HepG2 (cell line): ENCODE measurements around the gene TM9SF2. TPM values are rescaled to one million over a fixed set of nuclear protein-coding genes. Genes with fewer than 3 reads are reported as not detected.
A peak's percentile ranks its signal among the peaks of the same experiment; 100 is the strongest.

Experiments
- AGO2 ChIP-seq: fragments of 200-400 bp; formaldehyde crosslinking; optimal IDR thresholded peaks from 2 replicates; pipeline ENCODE3; 2017; ENCODE audit warnings: mild to moderate bottlenecking, low read depth, low read length, moderate library complexity
- CBX2 ChIP-seq, 2 experiments: fragments of 200-600 bp in 1 of 2; sonication (generic); formaldehyde crosslinking in 1 of 2; IDR thresholded peaks; 2 replicates each; pipeline versions ENCODE4 v1.7.0 to v1.8.1; 2018 to 2022; ENCODE audit warnings: low read depth in 2 of 2, low read length in 1 of 2, mild to moderate bottlenecking in 1 of 2, missing genetic modification reagents in 1 of 2
- HMGXB4 ChIP-seq, 2 experiments: sonication (generic) in 1 of 2; formaldehyde crosslinking in 1 of 2; IDR thresholded peaks; 2 replicates each; pipeline versions ENCODE4 v1.4.0 to v1.6.1; 2018 to 2020; ENCODE audit warnings: missing genetic modification reagents in 2 of 2, borderline replicate concordance in 1 of 2, low read depth in 1 of 2, mild to moderate bottlenecking in 1 of 2, missing biosample characterization in 1 of 2
- KDM4B ChIP-seq: sonication (generic); formaldehyde crosslinking; IDR thresholded peaks from 2 replicates; pipeline ENCODE4 v1.4.0; 2020; ENCODE audit warnings: missing genetic modification reagents
- NFIB ChIP-seq: sonication (generic); formaldehyde crosslinking; IDR thresholded peaks from 2 replicates; pipeline ENCODE4 v1.9.0; 2021; ENCODE audit warnings: missing genetic modification reagents, mild to moderate bottlenecking, borderline replicate concordance
- SALL1 ChIP-seq: sonication (generic); formaldehyde crosslinking; IDR thresholded peaks from 2 replicates; pipeline ENCODE4 v1.8.0; 2022; ENCODE audit warnings: mild to moderate bottlenecking, missing genetic modification reagents
- SALL2 ChIP-seq: sonication (generic); formaldehyde crosslinking; IDR thresholded peaks from 2 replicates; pipeline ENCODE4 v1.8.1; 2023; ENCODE audit warnings: mild to moderate bottlenecking, missing genetic modification reagents, inconsistent platforms
- SRSF4 ChIP-seq: fragments of 200-400 bp; formaldehyde crosslinking; IDR thresholded peaks from one replicate; pipeline ENCODE4 v1.6.1; 2018; ENCODE audit warnings: mild to moderate bottlenecking, low read depth, low read length, moderate library complexity; ENCODE audit not compliant: poor library complexity, severe bottlenecking
- ZFP1 ChIP-seq: IDR thresholded peaks from 2 replicates; pipeline ENCODE4 v1.6.1; 2016
- ZMYM3 ChIP-seq: sonication (generic); formaldehyde crosslinking; IDR thresholded peaks from 2 replicates; pipeline ENCODE4 v1.5.1; 2020; ENCODE audit warnings: mild to moderate bottlenecking, missing genetic modification reagents
- ZNF121 ChIP-seq: sonication (generic); formaldehyde crosslinking; IDR thresholded peaks from 2 replicates; pipeline ENCODE4 v1.5.0; 2020; ENCODE audit warnings: mild to moderate bottlenecking, missing genetic modification reagents
- ZNF530 ChIP-seq: sonication (generic); formaldehyde crosslinking; IDR thresholded peaks from 2 replicates; pipeline ENCODE4 v1.5.0; 2020; ENCODE audit warnings: low read depth, mild to moderate bottlenecking, missing genetic modification reagents
- polyA plus RNA-seq, 8 experiments: library from polyadenylated mRNA; depleted of rRNA in 3 of 8; stranded (reverse) in 7 of 8; unstranded in 1 of 8; fragments of >200 nt; fragmentation: Illumina TruSeq in 4 of 8; extraction: Trizol in 4 of 8; gene quantifications; 2 replicates each; pipeline versions ENCODE4 v1.2.1 to v1.2.3, GENCODE V29; 2011 to 2016; ENCODE audit warnings: low read depth in 4 of 8, missing spikeins in 1 of 8, mixed read lengths in 1 of 8; ENCODE audit not compliant: insufficient read depth in 1 of 8
- total RNA-seq, 5 experiments: library from RNA; depleted of rRNA; stranded (reverse); fragments of >200 nt; fragmentation: Illumina TruSeq; extraction: Trizol; gene quantifications; 2 replicates each; pipeline ENCODE4 v1.2.3, GENCODE V29; 2016; ENCODE audit warnings: low read depth in 1 of 5
- TF ChIP-seq, protein P1 (sequence below), 2 experiments: sonication (generic) in 1 of 2; formaldehyde crosslinking in 1 of 2; IDR thresholded peaks; 2 replicates each; pipeline versions ENCODE4 v1.6.1 to v1.9.0; 2014 to 2022; ENCODE audit warnings: antibody characterized with exemption in 1 of 2, borderline replicate concordance in 1 of 2, inconsistent platforms in 1 of 2, low read depth in 1 of 2, missing genetic modification reagents in 1 of 2
- TF ChIP-seq, protein P2 (sequence below): sonication (generic); formaldehyde crosslinking; IDR thresholded peaks from 2 replicates; pipeline ENCODE4 v1.5.0; 2020; ENCODE audit warnings: mild to moderate bottlenecking, missing genetic modification reagents
- TF ChIP-seq, protein P3 (sequence below): sonication (generic); formaldehyde crosslinking; IDR thresholded peaks from 2 replicates; pipeline ENCODE4 v1.4.0; 2020; ENCODE audit warnings: mild to moderate bottlenecking, low read depth, missing genetic modification reagents

The TM9SF2 gene
- total and polyA plus RNA-seq, 2 of the 13 experiments (the other 11 are each of a cell fraction or from before 2014, with no cell fraction given), result 94.1 to 123 TPM

GRCh38 chr13:99605420-99606323, 104.4 kb downstream of the TM9SF2 start (continued):
- TF ChIP-seq, protein P1, sequence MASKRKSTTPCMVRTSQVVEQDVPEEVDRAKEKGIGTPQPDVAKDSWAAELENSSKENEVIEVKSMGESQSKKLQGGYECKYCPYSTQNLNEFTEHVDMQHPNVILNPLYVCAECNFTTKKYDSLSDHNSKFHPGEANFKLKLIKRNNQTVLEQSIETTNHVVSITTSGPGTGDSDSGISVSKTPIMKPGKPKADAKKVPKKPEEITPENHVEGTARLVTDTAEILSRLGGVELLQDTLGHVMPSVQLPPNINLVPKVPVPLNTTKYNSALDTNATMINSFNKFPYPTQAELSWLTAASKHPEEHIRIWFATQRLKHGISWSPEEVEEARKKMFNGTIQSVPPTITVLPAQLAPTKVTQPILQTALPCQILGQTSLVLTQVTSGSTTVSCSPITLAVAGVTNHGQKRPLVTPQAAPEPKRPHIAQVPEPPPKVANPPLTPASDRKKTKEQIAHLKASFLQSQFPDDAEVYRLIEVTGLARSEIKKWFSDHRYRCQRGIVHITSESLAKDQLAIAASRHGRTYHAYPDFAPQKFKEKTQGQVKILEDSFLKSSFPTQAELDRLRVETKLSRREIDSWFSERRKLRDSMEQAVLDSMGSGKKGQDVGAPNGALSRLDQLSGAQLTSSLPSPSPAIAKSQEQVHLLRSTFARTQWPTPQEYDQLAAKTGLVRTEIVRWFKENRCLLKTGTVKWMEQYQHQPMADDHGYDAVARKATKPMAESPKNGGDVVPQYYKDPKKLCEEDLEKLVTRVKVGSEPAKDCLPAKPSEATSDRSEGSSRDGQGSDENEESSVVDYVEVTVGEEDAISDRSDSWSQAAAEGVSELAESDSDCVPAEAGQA (IDR thresholded peaks at IDR 0.05; ENCODE audit: low read depth), result 0 out of 2 replicates have a peak, but pooled peaks have one; percentile 35
- TF ChIP-seq, protein P1 (CRISPR knock-in tag; IDR thresholded peaks at IDR 0.05; ENCODE audit: borderline replicate concordance), result no peak; the same call in 1 of the 2 replicates
- TF ChIP-seq SALL2 (no peak; the same call in 1 of the 2 replicates), SALL1 (CRISPR knock-in tag) (peak; percentile 52; the same call in 1 of the 2 replicates), SRSF4 (no peak), ZMYM3 (CRISPR knock-in tag) (peak; percentile 50; the same call in 1 of the 2 replicates), AGO2 (no peak), NFIB (no peak), CBX2 (IDR thresholded peaks at IDR 0.05; ENCODE audit: low read depth, low read length) (no peak), CBX2 (CRISPR knock-in tag; IDR thresholded peaks at IDR 0.05; ENCODE audit: low read depth) (no peak), HMGXB4 (CRISPR knock-in tag; IDR thresholded peaks at IDR 0.05; ENCODE audit: borderline replicate concordance in 1 of 2, low read depth in 1 of 2) (0 out of 4 replicates have a peak, but pooled peaks have one; percentile 33 to 37), ZNF530 (CRISPR knock-in tag) (no peak), KDM4B (0 out of 2 replicates have a peak, but pooled peaks have one; percentile 24), ZNF121 (CRISPR knock-in tag) (no peak), ZFP1 (CRISPR knock-in tag) (no peak)
- TF ChIP-seq, protein P2, sequence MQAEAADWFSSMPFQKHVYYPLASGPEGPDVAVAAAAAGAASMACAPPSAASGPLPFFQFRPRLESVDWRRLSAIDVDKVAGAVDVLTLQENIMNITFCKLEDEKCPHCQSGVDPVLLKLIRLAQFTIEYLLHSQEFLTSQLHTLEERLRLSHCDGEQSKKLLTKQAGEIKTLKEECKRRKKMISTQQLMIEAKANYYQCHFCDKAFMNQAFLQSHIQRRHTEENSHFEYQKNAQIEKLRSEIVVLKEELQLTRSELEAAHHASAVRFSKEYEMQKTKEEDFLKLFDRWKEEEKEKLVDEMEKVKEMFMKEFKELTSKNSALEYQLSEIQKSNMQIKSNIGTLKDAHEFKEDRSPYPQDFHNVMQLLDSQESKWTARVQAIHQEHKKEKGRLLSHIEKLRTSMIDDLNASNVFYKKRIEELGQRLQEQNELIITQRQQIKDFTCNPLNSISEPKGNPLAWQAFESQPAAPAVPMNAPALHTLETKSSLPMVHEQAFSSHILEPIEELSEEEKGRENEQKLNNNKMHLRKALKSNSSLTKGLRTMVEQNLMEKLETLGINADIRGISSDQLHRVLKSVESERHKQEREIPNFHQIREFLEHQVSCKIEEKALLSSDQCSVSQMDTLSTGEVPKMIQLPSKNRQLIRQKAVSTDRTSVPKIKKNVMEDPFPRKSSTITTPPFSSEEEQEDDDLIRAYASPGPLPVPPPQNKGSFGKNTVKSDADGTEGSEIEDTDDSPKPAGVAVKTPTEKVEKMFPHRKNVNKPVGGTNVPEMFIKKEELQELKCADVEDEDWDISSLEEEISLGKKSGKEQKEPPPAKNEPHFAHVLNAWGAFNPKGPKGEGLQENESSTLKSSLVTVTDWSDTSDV (CRISPR knock-in tag), result no peak
- TF ChIP-seq, protein P3, sequence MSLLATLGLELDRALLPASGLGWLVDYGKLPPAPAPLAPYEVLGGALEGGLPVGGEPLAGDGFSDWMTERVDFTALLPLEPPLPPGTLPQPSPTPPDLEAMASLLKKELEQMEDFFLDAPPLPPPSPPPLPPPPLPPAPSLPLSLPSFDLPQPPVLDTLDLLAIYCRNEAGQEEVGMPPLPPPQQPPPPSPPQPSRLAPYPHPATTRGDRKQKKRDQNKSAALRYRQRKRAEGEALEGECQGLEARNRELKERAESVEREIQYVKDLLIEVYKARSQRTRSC, result no peak
